Fibroblast of pulmonary artery (primary cell): ENCODE results near the gene THEMIS2.
A peak's percentile ranks its signal among the peaks of the same experiment; 100 is the strongest.
"Not testable (repeated sequence)": the region's sequence is repeated elsewhere in the genome, so short reads cannot be mapped to it uniquely, and the experiment has no call there.

Experiments
- DNase-seq: peaks from one replicate; pipeline ENCODE4 v3.0.0-alpha.2; 2010; ENCODE audit warnings: low read depth
- H3K4me3 ChIP-seq: replicated peaks from 2 replicates; pipeline ENCODE4 v1.5.1; 2011; ENCODE audit warnings: low read depth, mild to moderate bottlenecking, control low read depth, low read length, moderate library complexity
- CTCF ChIP-seq: IDR thresholded peaks from 2 replicates; pipeline ENCODE4 v1.5.1; 2011; ENCODE audit warnings: mild to moderate bottlenecking, control low read depth, low read length, inconsistent platforms; ENCODE audit errors: missing control alignments

The THEMIS2 gene

DNA sequence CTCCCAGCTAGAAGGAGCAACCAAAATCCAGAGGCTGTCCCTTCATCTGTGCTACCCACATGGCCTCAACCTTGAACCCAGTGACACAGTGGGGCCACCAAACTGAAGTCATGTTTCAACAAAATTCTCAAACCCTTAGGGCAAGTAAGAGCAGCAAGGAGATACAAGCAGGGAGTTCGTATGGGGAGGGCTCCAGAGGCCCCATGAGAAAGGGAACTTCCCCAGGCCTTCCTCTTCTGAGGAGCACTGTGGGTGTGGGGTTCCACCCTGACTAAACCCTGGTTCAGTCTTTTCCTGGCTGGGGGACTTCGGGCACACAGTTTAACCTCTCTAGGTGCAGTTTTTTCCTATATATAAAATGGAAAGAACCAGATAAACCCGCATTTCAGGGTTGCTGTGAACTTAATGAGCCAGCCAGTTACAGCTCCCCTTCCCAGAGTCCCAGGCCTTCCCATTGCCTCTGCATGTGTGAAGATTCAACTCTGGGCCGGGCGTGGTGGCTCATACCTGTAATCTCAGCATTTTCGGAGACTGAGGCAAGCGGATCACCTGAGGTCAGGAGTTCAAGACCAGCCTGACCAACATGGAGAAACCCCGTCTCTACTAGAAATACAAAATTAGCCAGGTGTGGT is 8.0 kb upstream of the THEMIS2 start:
- no peak for TF ChIP-seq CTCF
- no peak overlapping the region for H3K4me3 ChIP-seq
- no peak for DNase-seq

GRCh38 chr1:27865821-27866220 is 6.5 kb upstream of the THEMIS2 start:
- TF ChIP-seq CTCF: no peak
- no peak overlapping the region for H3K4me3 ChIP-seq
- DNase-seq: no peak

- no peak overlapping the region for H3K4me3 ChIP-seq
- DNase-seq: no peak
- no peak for TF ChIP-seq CTCF
These were observed 3.8 kb upstream of the THEMIS2 start for GRCh38 chr1:27868556-27868931.

GRCh38 chr1:27868932-27869718 is 3.2 kb upstream of the THEMIS2 start:
- no peak for TF ChIP-seq CTCF
- no peak for DNase-seq
- H3K4me3 ChIP-seq: no peak overlapping the region

- no peak overlapping the region for H3K4me3 ChIP-seq
- no peak for TF ChIP-seq CTCF
- no peak for DNase-seq
These were observed 2.6 kb upstream of the THEMIS2 start for GRCh38 chr1:27869719-27870085.

DNA sequence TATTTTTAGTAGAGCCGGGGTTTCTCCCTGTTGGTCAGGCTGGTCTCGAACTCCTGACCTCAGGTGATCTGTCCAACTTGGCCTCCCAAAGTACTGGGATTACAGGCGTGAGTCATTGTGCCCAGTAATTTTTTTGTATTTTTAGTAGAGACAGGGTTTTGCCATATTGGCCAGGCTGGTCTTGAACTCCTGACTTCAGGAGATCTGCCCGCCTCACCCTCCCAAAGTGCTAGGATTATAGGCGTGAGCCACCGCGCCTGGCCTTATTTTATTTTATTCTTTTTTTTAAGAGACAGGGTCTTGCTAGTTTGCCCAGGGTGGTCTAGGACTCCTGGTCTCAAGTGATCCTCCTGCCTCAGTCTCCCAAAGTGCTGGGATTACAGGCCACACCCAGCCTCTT is 1.3 kb upstream of the THEMIS2 start:
- not testable (repeated sequence) for H3K4me3 ChIP-seq, DNase-seq

DNA sequence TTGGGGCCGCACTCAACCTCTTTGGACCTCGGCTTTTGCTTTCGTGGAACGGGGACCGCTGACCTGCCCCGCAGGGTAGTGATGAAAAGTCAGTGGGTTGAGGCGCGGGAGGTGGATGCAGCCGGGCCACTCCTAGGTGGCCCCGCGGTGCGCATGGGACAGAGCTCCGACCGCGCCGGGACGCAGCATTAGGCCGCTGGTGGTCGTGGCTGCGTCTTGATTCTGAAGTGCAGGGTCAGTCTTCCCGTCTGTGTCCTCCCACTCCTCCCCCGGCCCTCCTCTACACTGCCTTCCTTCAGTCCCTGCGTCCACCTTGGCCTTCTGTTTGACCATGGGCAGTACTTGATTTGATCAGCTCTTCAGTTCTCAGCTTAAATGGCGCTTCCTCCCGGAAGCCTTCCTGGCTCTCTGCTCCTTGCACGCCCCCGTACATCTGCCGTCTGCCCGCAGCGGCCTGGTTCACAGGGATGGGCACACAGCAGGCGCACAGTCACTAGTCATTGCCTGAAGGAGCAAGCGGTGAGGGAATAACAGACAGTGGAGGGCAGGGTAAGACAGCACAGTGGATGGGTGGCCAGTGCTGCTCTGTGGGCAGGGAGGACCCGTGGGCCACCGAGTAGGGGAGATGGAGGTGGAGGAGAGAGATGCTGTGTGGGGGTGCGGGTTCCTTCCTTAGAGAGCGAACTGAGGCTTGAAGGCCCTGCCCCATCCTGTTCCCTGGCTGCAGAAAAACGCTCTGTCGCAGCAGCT is 633 bp downstream of the THEMIS2 start:
- DNase-seq: peak; percentile 16
- peak overlapping the region; percentile 72 for H3K4me3 ChIP-seq
- TF ChIP-seq CTCF: no peak
